HG03469 (cell line): ENCODE data around the gene ZC3H8.
"Not testable (repeated sequence)": the region's sequence is repeated elsewhere in the genome, so short reads cannot be mapped to it uniquely, and the experiment has no call there.

Experiments
- ATAC-seq: cut with Tn5 transposase; IDR thresholded peaks from one replicate; pipeline ENCODE4 v1.9.1; 2021; ENCODE audit warnings: mild to moderate bottlenecking, moderate library complexity, moderate number of reproducible peaks; ENCODE audit not compliant: unreplicated experiment

ZC3H8 gene

DNA sequence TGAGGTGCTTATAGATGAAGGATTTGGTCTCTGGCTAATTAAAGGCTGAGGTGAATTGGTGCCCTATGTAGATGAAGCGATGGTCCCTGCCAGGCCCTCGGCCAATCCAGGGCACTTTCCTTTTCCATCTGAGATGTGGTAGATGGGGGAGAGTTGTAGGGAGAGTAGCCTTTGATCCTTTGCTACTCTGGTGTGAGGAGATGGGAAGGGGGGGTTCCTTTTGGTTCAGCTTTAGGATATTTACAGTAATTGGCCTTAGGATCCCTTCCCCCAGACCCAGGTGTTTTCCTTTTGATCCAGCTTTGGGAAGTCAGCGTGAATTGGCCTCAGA lies 5.4 kb upstream of the ZC3H8 start:
- no peak for ATAC-seq

DNA sequence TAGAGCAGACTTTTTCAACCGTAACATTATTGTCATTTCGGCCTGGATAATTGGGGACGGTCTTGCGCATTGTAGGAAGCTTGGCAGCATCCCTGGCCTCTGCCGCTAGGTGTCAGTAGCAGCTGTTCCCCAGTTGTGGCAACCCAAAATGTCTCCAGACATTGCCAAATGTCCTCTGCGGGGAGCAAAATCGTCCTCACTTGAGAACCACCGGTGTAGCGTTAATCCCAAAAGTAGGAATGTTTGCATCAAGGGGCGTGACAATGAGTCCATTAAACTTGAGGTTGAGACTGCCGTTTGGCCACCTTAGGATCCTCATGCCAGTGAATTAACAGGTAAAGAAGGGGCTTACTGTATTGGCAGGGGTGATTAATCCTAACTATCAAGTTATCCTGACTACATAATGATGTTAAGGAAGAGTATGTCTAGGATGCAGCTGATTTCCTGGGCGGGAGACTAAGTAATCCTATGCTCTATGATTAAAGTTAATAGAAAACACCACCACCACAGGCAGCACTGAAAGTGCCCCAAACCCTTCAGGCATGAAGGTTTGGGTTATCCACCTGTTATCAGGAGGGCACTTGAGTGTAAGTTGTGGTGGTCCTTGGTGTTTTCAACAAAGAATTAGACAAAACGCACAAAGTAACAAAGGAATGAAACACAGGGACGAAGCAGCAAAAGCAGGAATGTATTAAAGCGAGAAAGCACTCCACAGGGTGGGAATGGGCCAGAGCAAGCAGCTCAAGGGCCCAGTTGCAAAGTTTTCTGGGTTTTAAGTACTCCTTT lies 4.9 kb upstream of the ZC3H8 start:
- ATAC-seq: no peak

DNA sequence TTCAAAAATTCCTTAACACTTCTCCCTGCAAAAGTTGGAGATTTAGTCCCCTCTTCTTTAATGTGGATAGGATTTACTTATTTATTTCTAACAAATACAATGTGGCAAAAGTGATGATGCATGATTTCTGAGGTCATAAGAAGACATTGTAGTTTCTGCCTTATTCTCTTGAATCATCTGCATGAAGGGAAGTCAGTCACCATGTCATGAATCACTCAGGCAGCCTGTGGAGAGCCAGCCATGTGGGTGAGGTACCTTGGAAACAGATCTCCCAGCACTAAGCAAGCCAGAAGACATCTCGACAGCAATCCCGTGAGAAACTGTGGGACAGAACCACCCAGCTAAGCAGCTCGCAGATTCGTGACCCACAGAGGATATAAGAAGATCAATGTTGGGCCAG lies 2.7 kb upstream of the ZC3H8 start:
- ATAC-seq: no peak

DNA sequence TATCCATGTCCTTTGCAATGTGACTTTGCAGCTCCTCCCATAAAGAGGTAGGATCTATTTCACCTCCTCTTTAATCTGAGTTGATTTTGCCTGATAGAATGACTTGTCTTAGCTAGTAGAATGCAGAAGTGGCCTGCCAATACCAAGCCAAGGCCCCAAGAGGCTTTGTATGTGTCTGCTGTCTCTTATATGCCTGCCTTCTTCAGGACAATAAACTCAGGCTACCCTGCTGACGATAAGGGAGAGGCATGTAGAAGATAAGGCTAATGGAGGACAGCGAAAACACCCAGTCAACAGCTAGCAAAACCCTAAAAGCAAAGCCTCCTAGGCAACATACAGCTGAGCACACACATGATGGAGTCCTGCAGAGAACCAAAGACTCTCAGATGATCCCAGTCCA lies 1.8 kb upstream of the ZC3H8 start:
- ATAC-seq: no peak

DNA sequence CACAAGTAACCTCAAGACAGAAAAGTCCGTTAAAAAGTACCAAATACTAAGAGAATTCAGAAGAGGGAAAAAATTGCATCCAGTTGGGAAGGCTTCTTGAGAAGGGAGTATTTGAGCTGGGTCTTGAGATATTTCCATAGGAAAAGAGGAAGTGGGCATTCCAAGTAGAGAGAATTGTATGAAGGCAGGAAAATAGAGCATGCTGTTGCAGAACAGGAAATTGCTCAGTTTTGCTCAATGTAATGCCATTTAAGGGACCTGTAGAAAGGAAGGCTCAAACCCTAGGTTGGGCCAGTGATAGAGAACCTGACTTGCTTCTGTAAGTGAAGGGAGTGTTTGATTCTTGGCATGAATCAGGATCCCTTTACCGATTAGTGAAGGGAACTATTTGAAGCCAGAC lies 1.0 kb upstream of the ZC3H8 start:
- ATAC-seq: no peak

DNA sequence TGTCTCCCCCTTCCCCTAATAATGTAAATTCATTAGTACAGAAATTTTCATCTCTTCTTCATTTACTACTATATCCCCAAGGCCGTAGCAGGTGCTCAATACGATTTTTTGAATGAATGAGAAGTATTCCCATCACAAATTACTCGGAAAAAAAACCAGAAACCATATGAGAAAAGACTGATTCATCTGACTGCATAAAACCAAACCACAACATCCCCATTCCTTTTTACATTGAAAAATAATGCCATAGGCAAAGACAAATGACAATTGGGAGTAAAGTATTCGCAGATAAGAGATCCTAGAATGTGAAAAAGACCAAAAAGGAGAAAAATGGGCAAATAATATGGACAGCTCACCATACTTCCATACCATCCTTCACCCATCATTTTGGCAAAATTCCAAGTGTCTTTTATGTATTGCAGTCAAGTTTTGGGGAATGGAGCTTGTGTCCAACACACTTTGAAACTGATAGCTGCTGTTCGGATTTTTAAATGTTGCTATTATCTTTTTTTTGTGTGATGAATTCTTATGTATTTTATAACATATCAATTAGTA lies 1.5 kb downstream of the ZC3H8 start:
- no peak for ATAC-seq

DNA sequence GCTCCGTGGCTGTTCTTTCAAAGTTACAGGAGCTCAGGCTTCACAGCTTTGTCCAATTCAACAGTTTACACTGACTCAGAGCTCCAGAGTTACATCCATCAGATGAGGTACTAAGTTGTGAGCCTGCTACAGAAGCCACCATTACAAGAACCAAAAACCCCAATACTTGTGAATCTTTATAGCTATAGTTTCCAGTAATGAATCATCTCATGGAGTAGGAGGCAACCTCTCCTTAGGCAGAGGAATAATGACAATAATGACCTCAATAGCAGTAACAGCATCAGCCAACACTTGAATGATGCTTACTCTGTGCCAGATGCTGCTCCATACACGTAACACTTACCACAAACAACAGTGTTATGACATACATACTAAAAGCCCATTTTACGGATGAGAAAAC lies 3.6 kb downstream of the ZC3H8 start:
- ATAC-seq: no peak

DNA sequence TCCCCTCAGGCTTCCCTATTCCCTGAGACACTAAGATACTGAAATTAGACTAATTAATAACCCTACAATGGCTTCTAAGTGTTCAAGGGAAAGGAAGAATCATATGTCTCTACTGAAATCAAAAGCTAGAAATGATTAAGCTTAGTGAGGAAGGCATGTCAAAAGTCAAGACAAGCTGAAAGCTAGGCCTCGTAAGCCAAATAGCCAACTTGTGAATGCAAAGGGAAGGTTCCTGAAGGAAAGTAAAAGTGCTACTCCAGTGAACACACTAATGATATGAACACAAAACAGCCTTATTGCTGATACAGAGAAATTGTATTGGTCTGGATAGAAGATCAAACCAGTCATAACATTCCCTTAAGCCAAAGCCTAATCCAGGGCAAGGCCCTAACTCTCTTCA lies 10.0 kb downstream of the ZC3H8 start:
- no peak for ATAC-seq

DNA sequence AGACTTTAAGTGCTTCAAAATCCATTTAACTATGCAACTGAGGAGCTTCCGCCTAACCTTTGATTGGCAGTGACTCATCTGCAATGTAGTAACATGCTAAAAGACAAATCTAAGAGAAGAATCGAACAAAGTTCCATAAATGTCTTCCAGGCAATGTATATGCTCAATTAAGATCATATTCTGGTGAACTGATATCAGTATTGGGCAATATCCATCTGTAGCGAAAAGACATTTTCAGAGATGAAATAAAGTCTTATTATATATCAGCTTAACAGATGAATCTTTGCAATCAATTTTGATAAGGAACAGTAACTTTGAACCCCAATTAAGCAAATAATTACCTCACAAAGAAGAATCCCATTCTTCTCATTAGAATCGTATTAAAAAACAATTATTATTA lies 11.6 kb downstream of the ZC3H8 start:
- ATAC-seq: no peak

DNA sequence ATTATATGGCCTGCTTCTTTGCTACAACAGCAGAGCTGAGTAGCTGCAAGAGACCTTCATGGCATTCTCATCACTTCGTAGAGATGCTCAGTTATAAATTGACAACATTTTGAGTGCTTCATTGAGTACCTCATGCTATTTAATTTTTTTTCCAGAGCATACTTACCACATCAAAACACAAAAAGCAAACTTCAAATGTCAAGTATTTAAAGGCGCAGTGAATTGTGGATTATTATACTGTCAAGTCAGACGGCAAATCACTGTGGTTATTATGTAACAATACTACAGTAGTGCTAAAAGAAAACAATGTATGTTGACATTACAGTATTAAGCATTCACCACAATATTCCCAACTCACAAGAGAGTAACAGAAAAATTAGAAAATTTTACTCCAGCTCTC lies 12.5 kb downstream of the ZC3H8 start:
- no peak for ATAC-seq

DNA sequence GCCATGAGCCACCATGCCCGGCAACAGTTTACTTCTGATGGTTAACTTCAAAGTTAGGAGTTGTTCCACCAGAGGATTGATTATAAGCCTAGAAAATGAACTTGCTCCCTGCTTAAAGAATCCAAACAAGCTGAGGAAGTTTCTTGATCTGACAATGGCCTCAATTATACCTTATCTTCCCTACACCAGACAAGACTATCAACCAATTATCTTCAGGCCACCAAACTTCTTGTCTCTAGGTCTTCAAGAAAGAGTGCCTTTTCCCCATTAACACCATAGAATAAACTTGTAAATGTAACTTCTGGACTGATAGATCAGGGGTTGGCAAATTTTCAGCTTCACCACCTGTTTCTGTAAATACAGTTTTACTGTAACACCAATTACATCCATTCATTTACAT lies 15.0 kb downstream of the ZC3H8 start:
- no peak for ATAC-seq

DNA sequence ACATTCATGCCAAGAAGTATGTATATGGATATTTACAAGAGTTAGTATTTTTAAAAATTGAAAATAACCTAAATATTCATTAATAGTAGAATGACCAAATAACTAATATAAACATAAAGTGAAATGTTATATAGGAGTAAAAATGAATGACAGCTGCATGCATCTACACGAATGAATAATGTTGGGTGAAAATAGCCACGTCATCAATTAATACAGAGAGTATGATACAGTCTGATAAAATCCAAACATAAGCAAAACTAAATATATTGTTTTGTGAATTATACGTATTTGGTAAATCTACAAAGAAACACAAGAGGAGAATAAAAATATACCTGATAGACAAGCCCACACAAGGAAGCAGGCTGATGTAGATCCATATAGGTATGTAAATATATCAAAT lies 24.5 kb downstream of the ZC3H8 start:
- no peak for ATAC-seq

DNA sequence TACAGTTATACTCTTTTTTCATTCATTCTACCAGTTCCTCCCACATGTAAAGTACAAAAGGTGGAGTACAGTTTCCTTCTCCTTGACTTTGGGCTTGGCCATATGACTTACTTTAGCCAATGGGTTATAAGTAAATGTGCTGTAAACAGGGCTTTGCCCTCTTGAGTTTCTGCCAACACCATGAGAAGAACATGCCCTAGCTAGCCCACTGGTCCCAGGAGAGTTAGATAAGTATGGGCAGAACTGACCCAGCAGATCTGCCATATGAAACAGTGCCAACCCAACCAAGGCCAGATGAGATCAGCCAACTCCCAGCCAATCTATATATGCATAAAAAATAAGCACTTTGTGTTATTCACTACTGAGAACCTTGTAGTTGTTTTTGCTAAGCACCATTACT lies 25.5 kb downstream of the ZC3H8 start:
- no peak for ATAC-seq

DNA sequence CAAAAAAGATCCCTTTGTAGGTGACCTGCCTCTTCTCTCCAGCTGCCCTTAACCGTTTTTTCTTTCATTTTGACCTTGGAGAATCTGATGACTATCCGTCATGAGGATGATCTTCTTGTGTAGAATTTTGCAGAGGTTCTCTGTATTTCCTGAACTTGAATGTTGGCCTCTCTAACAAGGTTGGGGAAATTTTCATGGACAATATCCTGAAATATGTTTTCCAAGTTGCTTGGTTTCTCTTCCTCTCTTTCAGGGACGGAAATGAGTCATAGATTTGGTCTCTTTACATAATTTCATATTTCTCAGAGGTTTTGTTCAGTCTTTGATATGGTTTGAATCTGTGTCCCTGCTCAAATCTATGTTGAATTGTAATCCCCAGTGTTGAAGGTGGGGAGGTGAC lies 34.0 kb downstream of the ZC3H8 start:
- no peak for ATAC-seq

DNA sequence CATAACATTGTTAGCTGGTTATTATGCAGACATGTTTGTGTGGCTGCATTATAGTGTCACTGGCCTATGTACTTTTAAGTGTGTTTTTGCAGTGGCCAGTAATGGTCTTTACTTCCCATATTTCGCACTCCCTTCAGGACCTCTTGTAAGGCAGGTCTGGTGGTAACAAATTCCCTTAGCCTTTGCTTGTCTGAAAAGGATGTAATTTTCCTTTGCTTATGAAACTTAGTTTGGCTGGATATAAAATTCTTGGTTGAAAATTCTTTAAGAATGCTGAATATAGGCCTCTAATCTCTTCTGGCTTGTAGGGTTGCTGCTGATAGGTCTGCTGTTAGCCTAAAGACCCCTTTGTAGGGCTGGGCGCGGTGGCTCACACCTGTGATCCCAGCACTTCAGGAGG lies 34.7 kb downstream of the ZC3H8 start:
- ATAC-seq: no peak

DNA sequence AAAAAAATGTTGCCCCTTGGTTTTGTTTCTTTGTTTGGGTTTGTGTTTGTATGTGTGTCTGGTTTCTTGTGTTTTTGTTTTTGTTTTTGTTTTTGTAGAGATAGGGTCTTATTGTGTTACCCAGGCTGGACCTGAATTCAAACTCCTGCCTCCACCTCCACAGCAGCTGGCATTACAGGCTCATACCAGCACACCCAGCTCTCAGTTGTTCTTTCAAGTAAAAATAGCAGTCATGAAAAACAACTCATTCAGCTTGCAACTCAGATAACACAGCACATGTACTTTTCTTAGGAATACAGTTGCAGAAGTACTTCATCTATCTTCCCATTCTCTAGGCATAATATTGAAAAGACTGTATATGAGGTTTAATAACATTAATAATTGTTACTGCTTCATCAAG lies 37.0 kb downstream of the ZC3H8 start:
- no peak for ATAC-seq

DNA sequence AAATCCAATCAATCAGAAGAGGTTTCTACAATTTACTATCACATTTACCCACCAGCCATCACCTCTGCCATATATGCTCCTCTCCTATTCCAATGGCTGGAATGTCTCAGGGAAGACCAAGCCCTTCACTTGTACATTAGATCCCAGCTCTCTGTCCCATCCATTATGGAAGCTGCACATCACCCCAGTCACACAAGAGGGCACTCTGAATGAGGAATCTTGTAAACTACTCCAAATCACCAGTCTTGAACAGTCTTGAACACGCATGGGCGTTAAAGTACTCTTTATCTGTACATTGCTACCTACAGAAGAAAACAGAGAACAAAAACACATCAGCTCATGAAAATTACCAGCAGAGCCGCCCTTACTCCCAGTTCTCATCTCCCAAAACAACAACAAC lies 38.7 kb downstream of the ZC3H8 start:
- ATAC-seq: no peak

DNA sequence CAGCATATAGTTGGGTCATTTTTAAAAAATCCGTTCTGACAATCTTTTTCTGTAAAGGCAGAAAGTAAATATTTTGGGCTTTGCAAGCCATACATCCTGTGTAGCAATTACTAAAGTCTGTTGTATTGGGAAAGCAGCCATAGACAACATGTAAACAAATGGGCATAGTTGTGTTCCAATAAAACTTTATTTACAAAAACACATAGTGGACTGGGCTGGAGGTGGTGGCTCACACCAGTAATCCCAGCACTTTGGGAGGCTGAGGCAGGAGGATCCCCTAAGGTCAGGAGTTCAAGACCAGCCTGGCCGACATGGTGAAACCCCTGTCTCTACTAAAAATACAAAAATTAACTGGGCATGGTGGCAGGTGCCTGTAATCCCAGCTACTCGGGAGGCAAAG lies 46.9 kb downstream of the ZC3H8 start:
- ATAC-seq: not testable (repeated sequence)

DNA sequence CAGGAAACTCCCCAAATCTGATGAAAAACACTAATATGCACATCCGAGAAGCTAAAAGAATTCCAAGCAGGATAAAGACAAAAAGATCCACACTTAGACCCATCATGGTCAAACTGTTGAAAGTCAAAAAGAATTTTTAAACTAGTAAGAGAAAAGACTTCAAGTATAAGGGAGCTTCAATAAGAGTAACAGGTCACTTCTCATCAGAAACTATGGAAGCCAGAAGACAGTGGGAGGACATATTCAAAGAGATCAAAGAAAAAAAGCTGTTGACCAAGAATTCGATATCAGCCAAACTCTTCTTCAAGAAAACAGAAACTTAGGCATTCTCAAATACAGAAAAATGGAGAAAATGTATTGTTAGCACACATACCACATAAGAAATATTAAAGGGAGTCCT lies 50.4 kb downstream of the ZC3H8 start:
- no peak for ATAC-seq

DNA sequence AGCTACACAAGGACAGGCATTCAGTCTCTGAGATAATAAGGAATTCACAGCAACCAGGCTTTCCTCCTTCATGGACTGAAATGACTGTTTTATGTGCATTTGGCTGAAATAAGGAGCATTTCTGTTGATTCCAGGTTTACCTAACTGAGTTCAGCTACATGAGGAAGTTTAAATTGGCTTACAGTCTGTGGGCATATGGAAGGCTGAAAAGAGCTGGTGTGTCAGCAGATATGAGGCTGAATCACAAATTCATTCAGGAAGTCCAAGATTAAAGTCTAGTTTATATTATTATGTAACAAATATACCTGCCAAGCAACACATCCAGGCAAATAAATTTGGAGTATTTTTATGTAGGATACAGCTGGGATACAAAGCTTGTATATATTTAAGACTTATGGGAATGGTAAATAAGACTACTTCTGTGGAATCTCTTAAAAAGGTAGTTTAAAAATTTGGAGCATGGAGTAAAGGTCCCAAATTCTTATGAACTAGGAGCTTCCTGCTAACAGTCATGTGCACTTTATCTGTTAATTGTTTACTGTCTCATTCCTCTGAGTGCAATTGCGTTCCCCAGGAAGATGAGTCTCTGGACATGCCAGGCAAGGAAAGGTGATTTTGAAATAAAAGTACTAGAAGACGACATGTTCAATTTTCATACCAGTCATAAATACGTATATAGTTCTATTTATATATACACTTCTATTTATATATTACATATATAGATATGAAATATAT lies 53.0 kb downstream of the ZC3H8 start:
- no peak for ATAC-seq

DNA sequence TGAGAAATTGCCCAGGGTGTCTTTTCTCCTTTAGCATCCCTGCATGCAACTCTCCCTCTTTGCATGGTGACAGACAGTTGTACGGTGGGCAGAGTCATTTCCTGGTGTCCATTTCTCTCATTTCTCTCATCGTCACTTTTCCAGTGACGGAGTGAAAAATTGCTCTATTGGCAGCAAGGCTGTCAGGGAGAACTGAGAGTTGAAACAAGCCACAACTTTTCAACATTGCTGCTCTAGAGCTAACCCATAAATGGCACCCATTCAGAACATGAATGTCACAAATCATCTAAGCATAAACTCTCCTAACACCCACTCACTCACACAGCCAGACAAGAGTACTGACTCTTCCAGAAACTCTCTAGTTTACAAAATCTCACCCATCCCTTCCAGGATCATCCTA lies 55.7 kb downstream of the ZC3H8 start:
- no peak for ATAC-seq

DNA sequence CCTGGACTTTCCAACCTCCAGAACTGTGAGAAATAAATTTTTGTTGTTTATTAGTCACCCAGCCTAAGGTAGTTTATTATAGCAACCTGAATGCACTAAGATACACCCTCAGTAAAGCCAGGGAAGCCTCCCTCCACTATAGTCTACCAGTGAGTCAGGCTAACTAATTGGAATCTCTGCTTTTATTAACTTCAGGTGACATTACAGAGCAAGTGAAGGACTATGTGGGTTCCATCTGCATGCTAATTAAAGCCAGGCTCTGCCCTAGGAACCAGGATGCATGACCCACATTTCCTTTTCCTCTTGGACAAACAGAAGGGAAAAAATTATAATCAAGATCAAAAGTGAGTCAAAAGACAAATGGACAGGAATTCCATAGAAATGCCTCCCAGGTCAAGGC lies 56.1 kb downstream of the ZC3H8 start:
- ATAC-seq: no peak
